ENCODE measurements around the gene MLYCD.
"Not testable (repeated sequence)": the region's sequence is repeated elsewhere in the genome, so short reads cannot be mapped to it uniquely, and the experiment has no call there.

Gene MLYCD

GRCh38 chr16:83935005-83935857 is 36.3 kb downstream of the MLYCD start:
- H3K4me3 ChIP-seq (ENCODE audit: low read length): no peak overlapping the region
- TF ChIP-seq ZNF274 (IDR thresholded peaks at IDR 0.05; ENCODE audit: low read depth, low read length): no peak

- H3K4me3 ChIP-seq (ENCODE audit: low read length): no peak overlapping the region
- TF ChIP-seq ZNF274 (IDR thresholded peaks at IDR 0.05; ENCODE audit: low read depth, low read length): no peak
These were observed 36.9 kb downstream of the MLYCD start for GRCh38 chr16:83935858-83936255.

GRCh38 chr16:83936581-83937165 is 37.8 kb downstream of the MLYCD start:
- TF ChIP-seq ZNF274 (IDR thresholded peaks at IDR 0.05; ENCODE audit: low read depth, low read length): no peak
- H3K4me3 ChIP-seq (ENCODE audit: low read length): no peak overlapping the region

GRCh38 chr16:83937267-83937666 is 38.4 kb downstream of the MLYCD start:
- TF ChIP-seq ZNF274 (IDR thresholded peaks at IDR 0.05; ENCODE audit: low read depth, low read length): no peak
- H3K4me3 ChIP-seq (ENCODE audit: low read length): no peak overlapping the region

GRCh38 chr16:83937922-83938885 is 39.3 kb downstream of the MLYCD start:
- no peak overlapping the region for H3K4me3 ChIP-seq (ENCODE audit: low read length)
- no peak for TF ChIP-seq ZNF274 (IDR thresholded peaks at IDR 0.05; ENCODE audit: low read depth, low read length)

DNA sequence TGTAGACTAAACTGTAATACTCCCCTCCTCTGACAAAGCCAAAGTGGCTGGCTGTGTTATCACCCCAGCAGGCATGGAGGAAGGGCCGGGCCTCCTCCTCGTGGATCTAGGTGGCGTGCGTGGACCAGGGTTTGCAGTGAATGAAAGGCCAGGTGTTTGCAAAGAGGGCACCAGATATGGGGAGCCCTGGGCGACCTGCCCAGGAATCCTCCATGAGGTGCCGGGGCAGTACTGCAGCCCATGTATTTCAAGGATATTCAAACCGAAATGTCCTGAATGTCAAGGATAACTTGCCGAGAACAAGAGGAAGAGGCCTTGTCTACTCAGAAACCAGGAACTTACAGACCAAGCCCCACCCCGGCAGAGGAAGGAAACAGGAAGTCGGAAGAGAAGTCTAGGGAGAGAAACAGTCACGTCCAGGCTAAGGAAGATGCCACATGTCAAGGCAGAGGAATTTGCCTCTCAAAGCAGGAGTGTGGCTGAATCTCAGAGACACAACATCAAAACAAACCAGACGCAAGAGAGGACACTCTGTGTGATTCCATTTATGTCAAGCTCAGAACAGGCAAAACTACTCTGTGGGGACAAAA is 40.4 kb downstream of the MLYCD start:
- no peak overlapping the region for H3K4me3 ChIP-seq (ENCODE audit: low read length)
- no peak for TF ChIP-seq ZNF274 (IDR thresholded peaks at IDR 0.05; ENCODE audit: low read depth, low read length)

DNA sequence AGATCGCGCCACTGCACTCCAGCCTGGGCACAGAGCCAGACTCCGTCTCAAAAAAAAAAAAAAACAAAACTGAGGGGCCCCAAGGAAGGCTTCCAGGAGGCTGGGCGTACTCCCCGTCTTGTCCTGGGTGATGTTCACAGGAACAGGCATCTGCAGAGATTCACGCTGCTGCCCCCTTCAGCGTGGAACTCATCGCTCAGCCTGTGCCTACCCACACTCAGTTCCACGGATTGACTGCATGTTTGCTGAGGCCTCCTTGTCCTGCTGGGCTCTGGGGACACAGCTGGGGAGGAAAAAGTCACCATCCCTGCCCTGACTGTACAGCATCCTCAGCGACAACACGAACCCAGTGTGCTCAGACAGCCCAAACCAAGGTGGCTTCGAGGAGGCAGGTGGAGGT is 41.2 kb downstream of the MLYCD start:
- no peak overlapping the region for H3K4me3 ChIP-seq (ENCODE audit: low read length)

GRCh38 chr16:83940630-83941378 is 41.9 kb downstream of the MLYCD start:
- TF ChIP-seq ZNF274 (IDR thresholded peaks at IDR 0.05; ENCODE audit: low read depth, low read length): no peak
- H3K4me3 ChIP-seq (ENCODE audit: low read length): no peak overlapping the region

More for the DNA sequence above, 41.2 kb downstream of the MLYCD start:
- TF ChIP-seq ZNF274 (IDR thresholded peaks at IDR 0.05; ENCODE audit: low read depth, low read length): no peak

- not testable (repeated sequence) for H3K4me3 ChIP-seq (ENCODE audit: low read length)
These were observed 42.6 kb downstream of the MLYCD start for GRCh38 chr16:83941546-83941945.

GRCh38 chr16:83942074-83942473 is 43.2 kb downstream of the MLYCD start:
- TF ChIP-seq ZNF274 (IDR thresholded peaks at IDR 0.05; ENCODE audit: low read depth, low read length): no peak
- no peak overlapping the region for H3K4me3 ChIP-seq (ENCODE audit: low read length)

DNA sequence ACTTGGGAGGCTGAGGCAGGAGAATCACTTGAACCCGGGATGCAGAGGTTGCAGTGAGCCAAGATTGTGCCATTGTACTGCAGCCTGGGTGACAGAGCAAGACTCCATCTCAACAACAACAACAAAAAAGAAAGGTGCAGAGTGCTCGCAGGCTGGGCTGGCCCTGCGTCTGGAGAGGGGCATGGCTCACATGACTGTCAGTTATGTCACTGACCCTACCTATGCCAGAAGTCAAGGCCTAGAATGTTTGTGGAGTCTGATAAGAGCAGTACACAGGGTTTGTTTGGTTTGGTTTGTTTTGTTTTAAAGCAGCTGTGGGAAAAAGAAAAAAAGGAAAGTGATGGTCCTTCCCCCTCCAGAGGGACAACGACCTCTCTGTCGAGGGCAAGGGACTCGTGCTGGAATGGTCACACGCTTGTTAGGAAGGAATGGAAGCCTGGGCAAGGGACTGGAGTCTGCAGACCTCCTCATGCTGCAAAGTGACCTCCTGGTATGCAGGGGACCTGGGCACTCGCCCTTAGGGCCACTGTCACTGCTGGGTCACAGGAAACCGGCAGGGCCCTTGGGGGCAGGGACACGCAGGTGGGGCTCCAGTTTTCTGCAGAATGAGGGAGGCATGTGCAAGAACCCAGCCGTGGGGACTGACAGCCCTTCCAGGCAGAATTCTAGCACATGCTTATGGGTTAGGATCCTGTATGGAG is 44.0 kb downstream of the MLYCD start:
- no peak overlapping the region for H3K4me3 ChIP-seq (ENCODE audit: low read length)
- TF ChIP-seq ZNF274 (IDR thresholded peaks at IDR 0.05; ENCODE audit: low read depth, low read length): no peak

- no peak overlapping the region for H3K4me3 ChIP-seq (ENCODE audit: low read length)
- TF ChIP-seq ZNF274 (IDR thresholded peaks at IDR 0.05; ENCODE audit: low read depth, low read length): no peak
These were observed 44.7 kb downstream of the MLYCD start for GRCh38 chr16:83943516-83944050.

- H3K4me3 ChIP-seq (ENCODE audit: low read length): no peak overlapping the region
- no peak for TF ChIP-seq ZNF274 (IDR thresholded peaks at IDR 0.05; ENCODE audit: low read depth, low read length)
These were observed 46.7 kb downstream of the MLYCD start for GRCh38 chr16:83945587-83945986.

Data from GM08714 (cell line).